Measurements from ENCODE around the gene USF1. TPM values are rescaled to one million over a fixed set of nuclear protein-coding genes. Genes with fewer than 3 reads are reported as not detected.

Gene USF1
- total and polyA plus RNA-seq, 4 donors = 67.5 to 95.1 (median 73.5) TPM

GRCh38 chr1:161077426-161077825 is 31.6 kb upstream of the USF1 start:
- H3K27me3 ChIP-seq (ENCODE audit: control insufficient read depth in 3 of 3, insufficient read depth in 3 of 3, low read length in 2 of 3) = peaks cover 0 to 6% (median 0%) of the 10 kb centered on the region in 3 donors
- no peak overlapping the region for H3K9ac ChIP-seq (ENCODE audit: insufficient read depth in 1 of 2, low read length in 2 of 2)
- ATAC-seq (ENCODE audit: insufficient read depth, low FRiP score) = no peak
- DNase-seq = no peak
- H3K27ac ChIP-seq (ENCODE audit: low read depth in 1 of 2, low read length in 1 of 2) = no peak overlapping the region
- peaks cover 0 to 2% (median 0%) of the 10 kb centered on the region in 4 donors for H3K36me3 ChIP-seq (ENCODE audit: control insufficient read depth in 4 of 4, insufficient read depth in 4 of 4, low read length in 4 of 4)
- no peaks in the 10 kb centered on the region for H3K4me1 ChIP-seq (ENCODE audit: control insufficient read depth in 5 of 5, insufficient read depth in 5 of 5, low read length in 5 of 5)
- H3K4me3 ChIP-seq = no peak overlapping the region
- WGBS, 2 donors = 79 to 86% methylated on average over 9 of the region's 9 CpGs
- no peak for TF ChIP-seq CTCF (IDR thresholded peaks at IDR 0.05; ENCODE audit: control extremely low read depth, extremely low read depth)
- peaks cover 0 to 4% (median 0%) of the 10 kb centered on the region in 4 donors for H3K9me3 ChIP-seq (ENCODE audit: control insufficient read depth in 4 of 4, insufficient read depth in 3 of 4, low read length in 3 of 4)

- Histone ChIP-seq H3K9ac (ENCODE audit: insufficient read depth in 1 of 2, low read length in 2 of 2) (no peak overlapping the region), H3K27me3 (ENCODE audit: control insufficient read depth in 3 of 3, insufficient read depth in 3 of 3, low read length in 2 of 3) (peaks cover 0 to 6% (median 0%) of the 10 kb centered on the region in 3 donors), H3K27ac (ENCODE audit: low read depth in 1 of 2, low read length in 1 of 2) (no peak overlapping the region), H3K9me3 (ENCODE audit: control insufficient read depth in 4 of 4, insufficient read depth in 3 of 4, low read length in 3 of 4) (peaks cover 0 to 4% (median 0%) of the 10 kb centered on the region in 4 donors), H3K36me3 (ENCODE audit: control insufficient read depth in 4 of 4, insufficient read depth in 4 of 4, low read length in 4 of 4) (peaks cover 0 to 2% (median 0%) of the 10 kb centered on the region in 4 donors), H3K4me3 (no peak overlapping the region), H3K4me1 (ENCODE audit: control insufficient read depth in 5 of 5, insufficient read depth in 5 of 5, low read length in 5 of 5) (no peaks in the 10 kb centered on the region)
- TF ChIP-seq CTCF (IDR thresholded peaks at IDR 0.05; ENCODE audit: control extremely low read depth, extremely low read depth) = no peak
- no peak for ATAC-seq (ENCODE audit: insufficient read depth, low FRiP score)
- DNase-seq = no peak
Measured at GRCh38 chr1:161076410-161076809, 30.6 kb upstream of the USF1 start.

GRCh38 chr1:161074676-161075368 is 29.0 kb upstream of the USF1 start:
- Histone ChIP-seq H3K36me3 (ENCODE audit: control insufficient read depth in 4 of 4, insufficient read depth in 4 of 4, low read length in 4 of 4) (peaks cover 0 to 2% (median 0%) of the 10 kb centered on the region in 4 donors), H3K27me3 (ENCODE audit: control insufficient read depth in 3 of 3, insufficient read depth in 3 of 3, low read length in 2 of 3) (peaks cover 0 to 6% (median 0%) of the 10 kb centered on the region in 3 donors), H3K9ac (ENCODE audit: insufficient read depth in 1 of 2, low read length in 2 of 2) (no peak overlapping the region), H3K27ac (ENCODE audit: low read depth in 1 of 2, low read length in 1 of 2) (no peak overlapping the region), H3K4me3 (no peak overlapping the region), H3K9me3 (ENCODE audit: control insufficient read depth in 4 of 4, insufficient read depth in 3 of 4, low read length in 3 of 4) (peaks cover 0 to 4% (median 0%) of the 10 kb centered on the region in 4 donors), H3K4me1 (ENCODE audit: control insufficient read depth in 5 of 5, insufficient read depth in 5 of 5, low read length in 5 of 5) (no peaks in the 10 kb centered on the region)
- 84 to 91% methylated on average over 12 of the region's 12 CpGs for whole genome bisulfite sequencing, 2 donors
- no peak for DNase-seq
- ATAC-seq (ENCODE audit: insufficient read depth, low FRiP score) = no peak
- no peak for TF ChIP-seq CTCF (IDR thresholded peaks at IDR 0.05; ENCODE audit: control extremely low read depth, extremely low read depth)

All from lung (tissue), 12 donors.